Measurements from ENCODE around the gene CFAP157. TPM values are rescaled to one million over a fixed set of nuclear protein-coding genes. Genes with fewer than 3 reads are reported as not detected.

Gene CFAP157
- total and polyA plus RNA-seq, 2 donors (not counting 1 experiment from before 2014, with no cell fraction given), result under 0.01 TPM; not detected in 1

DNA sequence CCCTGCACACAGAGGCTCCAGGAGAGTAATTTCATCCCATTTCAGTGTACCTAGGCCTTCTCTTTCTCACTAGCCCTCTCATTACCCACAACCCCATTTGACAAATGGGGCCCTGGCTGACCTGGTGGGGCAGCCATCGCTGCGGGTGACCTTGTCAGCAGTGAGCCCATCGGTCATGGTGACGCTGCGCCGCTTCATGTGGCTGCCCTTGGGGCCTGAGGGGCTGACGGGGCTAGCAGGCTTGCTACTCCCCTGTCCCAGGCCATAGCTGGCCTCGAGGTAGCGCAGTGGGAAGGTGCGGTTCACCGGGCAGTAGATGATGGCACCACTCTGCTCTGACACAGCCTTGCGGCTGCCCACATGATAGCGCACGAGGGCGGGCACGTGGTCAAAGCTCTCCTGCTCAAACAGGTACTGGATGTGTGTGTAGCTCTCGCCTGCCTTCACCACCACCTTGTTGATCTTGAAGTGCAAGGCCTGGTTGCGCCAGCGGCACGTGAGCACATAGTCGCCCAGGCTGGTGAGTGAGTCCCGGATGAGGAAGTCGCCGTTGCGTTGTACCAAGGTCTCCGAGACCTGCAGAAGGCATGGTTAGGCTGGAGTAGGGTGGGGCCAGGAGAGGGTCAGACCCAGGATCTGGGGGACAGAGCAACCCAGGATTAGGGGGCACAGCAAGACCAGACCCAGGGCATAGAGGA is 42.5 kb downstream of the CFAP157 start:
- H3K4me1 ChIP-seq (ENCODE audit: control insufficient read depth, extremely low read depth, insufficient read depth, low read length), result no peaks in the 10 kb centered on the region
- H3K79me2 ChIP-seq (ENCODE audit: control insufficient read depth, insufficient read depth, low read length), result no peaks in the 10 kb centered on the region
- H2AFZ ChIP-seq (ENCODE audit: low read length), result no peak overlapping the region
- no peak for DNase-seq (ENCODE audit: low read depth in 2 of 2)
- no peaks in the 10 kb centered on the region for H3K9me3 ChIP-seq (ENCODE audit: control insufficient read depth, insufficient read depth, low read depth, low read length)
- H3K4me3 ChIP-seq (replicated peaks in 1 of 4; ENCODE audit: control extremely low read depth in 1 of 4, insufficient read depth in 1 of 4, low read depth in 3 of 4, low read length in 4 of 4), result no peak overlapping the region
- H3K27ac ChIP-seq (ENCODE audit: insufficient read depth, low read length), result no peak overlapping the region
- H3K27me3 ChIP-seq (ENCODE audit: control insufficient read depth, insufficient read depth, low read length), result peaks cover 32% of the 10 kb centered on the region
- no peak for TF ChIP-seq EZH2 (IDR thresholded peaks at IDR 0.05; ENCODE audit: low read length, missing control alignments)
- TF ChIP-seq, protein P1, sequence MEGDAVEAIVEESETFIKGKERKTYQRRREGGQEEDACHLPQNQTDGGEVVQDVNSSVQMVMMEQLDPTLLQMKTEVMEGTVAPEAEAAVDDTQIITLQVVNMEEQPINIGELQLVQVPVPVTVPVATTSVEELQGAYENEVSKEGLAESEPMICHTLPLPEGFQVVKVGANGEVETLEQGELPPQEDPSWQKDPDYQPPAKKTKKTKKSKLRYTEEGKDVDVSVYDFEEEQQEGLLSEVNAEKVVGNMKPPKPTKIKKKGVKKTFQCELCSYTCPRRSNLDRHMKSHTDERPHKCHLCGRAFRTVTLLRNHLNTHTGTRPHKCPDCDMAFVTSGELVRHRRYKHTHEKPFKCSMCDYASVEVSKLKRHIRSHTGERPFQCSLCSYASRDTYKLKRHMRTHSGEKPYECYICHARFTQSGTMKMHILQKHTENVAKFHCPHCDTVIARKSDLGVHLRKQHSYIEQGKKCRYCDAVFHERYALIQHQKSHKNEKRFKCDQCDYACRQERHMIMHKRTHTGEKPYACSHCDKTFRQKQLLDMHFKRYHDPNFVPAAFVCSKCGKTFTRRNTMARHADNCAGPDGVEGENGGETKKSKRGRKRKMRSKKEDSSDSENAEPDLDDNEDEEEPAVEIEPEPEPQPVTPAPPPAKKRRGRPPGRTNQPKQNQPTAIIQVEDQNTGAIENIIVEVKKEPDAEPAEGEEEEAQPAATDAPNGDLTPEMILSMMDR (conservative IDR thresholded peaks at IDR 0.05 in 1 of 2, IDR thresholded peaks at IDR 0.05 in 1 of 2; ENCODE audit: low read depth in 1 of 2, low read length in 2 of 2), result no peak
- H3K9ac ChIP-seq (ENCODE audit: insufficient read depth, low read length), result no peak overlapping the region
- no peak overlapping the region for H3K4me2 ChIP-seq (ENCODE audit: extremely low read depth, insufficient read depth, low read length)
- peaks cover 2% of the 10 kb centered on the region for H4K20me1 ChIP-seq (ENCODE audit: control insufficient read depth, extremely low read depth, insufficient read depth, low read length)
- H3K36me3 ChIP-seq (ENCODE audit: control insufficient read depth, insufficient read depth, low read length), result no peaks in the 10 kb centered on the region

GRCh38 chr9:127751269-127752054 is 44.7 kb downstream of the CFAP157 start:
- H4K20me1 ChIP-seq (ENCODE audit: control insufficient read depth, extremely low read depth, insufficient read depth, low read length), result peaks cover 2% of the 10 kb centered on the region
- H3K4me2 ChIP-seq (ENCODE audit: extremely low read depth, insufficient read depth, low read length), result no peak overlapping the region
- no peak for TF ChIP-seq EZH2 (IDR thresholded peaks at IDR 0.05; ENCODE audit: low read length, missing control alignments)
- TF ChIP-seq, protein P1 (conservative IDR thresholded peaks at IDR 0.05 in 1 of 2, IDR thresholded peaks at IDR 0.05 in 1 of 2; ENCODE audit: low read depth in 1 of 2, low read length in 2 of 2), result no peak
- no peak overlapping the region for H3K27ac ChIP-seq (ENCODE audit: insufficient read depth, low read length)
- H3K4me3 ChIP-seq (replicated peaks in 1 of 4; ENCODE audit: control extremely low read depth in 1 of 4, insufficient read depth in 1 of 4, low read depth in 3 of 4, low read length in 4 of 4), result no peak overlapping the region
- no peak overlapping the region for H2AFZ ChIP-seq (ENCODE audit: low read length)
- no peaks in the 10 kb centered on the region for H3K9me3 ChIP-seq (ENCODE audit: control insufficient read depth, insufficient read depth, low read depth, low read length)
- DNase-seq (ENCODE audit: low read depth in 2 of 2), result peak in 1 of 2 donors; percentile 20
- H3K27me3 ChIP-seq (ENCODE audit: control insufficient read depth, insufficient read depth, low read length), result peaks cover 43% of the 10 kb centered on the region
- no peak overlapping the region for H3K9ac ChIP-seq (ENCODE audit: insufficient read depth, low read length)
- H3K4me1 ChIP-seq (ENCODE audit: control insufficient read depth, extremely low read depth, insufficient read depth, low read length), result no peaks in the 10 kb centered on the region
- H3K79me2 ChIP-seq (ENCODE audit: control insufficient read depth, insufficient read depth, low read length), result no peaks in the 10 kb centered on the region
- no peaks in the 10 kb centered on the region for H3K36me3 ChIP-seq (ENCODE audit: control insufficient read depth, insufficient read depth, low read length)

DNA sequence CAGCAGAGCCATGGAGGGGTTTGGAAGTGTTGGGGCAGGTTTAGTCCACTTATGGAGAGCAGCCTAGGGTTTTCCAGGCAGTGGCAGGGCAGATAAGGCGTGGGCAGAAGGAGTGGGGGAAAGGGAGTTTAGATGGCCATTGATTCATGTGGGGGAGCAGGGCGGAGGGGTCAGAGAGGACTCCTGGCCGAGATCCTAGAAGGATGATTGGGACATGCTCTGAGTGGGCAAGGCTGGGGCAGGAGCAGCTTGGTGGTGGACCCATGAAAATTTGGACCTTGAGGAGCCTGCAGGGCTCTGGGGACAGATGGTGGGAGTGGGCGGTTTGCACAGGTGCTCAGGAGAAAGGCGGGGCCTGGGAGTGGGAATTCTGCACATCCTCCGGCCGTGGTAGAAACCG is 46.4 kb downstream of the CFAP157 start:
- DNase-seq (ENCODE audit: low read depth in 2 of 2), result no peak
- H3K79me2 ChIP-seq (ENCODE audit: control insufficient read depth, insufficient read depth, low read length), result no peaks in the 10 kb centered on the region
- no peak overlapping the region for H2AFZ ChIP-seq (ENCODE audit: low read length)
- peaks cover 2% of the 10 kb centered on the region for H4K20me1 ChIP-seq (ENCODE audit: control insufficient read depth, extremely low read depth, insufficient read depth, low read length)
- TF ChIP-seq EZH2 (IDR thresholded peaks at IDR 0.05; ENCODE audit: low read length, missing control alignments), result no peak
- TF ChIP-seq, protein P1 (conservative IDR thresholded peaks at IDR 0.05 in 1 of 2, IDR thresholded peaks at IDR 0.05 in 1 of 2; ENCODE audit: low read depth in 1 of 2, low read length in 2 of 2), result no peak
- H3K4me3 ChIP-seq (replicated peaks in 1 of 4; ENCODE audit: control extremely low read depth in 1 of 4, insufficient read depth in 1 of 4, low read depth in 3 of 4, low read length in 4 of 4), result no peak overlapping the region
- no peaks in the 10 kb centered on the region for H3K36me3 ChIP-seq (ENCODE audit: control insufficient read depth, insufficient read depth, low read length)
- H3K4me1 ChIP-seq (ENCODE audit: control insufficient read depth, extremely low read depth, insufficient read depth, low read length), result no peaks in the 10 kb centered on the region
- no peak overlapping the region for H3K9ac ChIP-seq (ENCODE audit: insufficient read depth, low read length)
- no peak overlapping the region for H3K4me2 ChIP-seq (ENCODE audit: extremely low read depth, insufficient read depth, low read length)
- H3K27ac ChIP-seq (ENCODE audit: insufficient read depth, low read length), result no peak overlapping the region
- H3K27me3 ChIP-seq (ENCODE audit: control insufficient read depth, insufficient read depth, low read length), result peaks cover 36% of the 10 kb centered on the region
- H3K9me3 ChIP-seq (ENCODE audit: control insufficient read depth, insufficient read depth, low read depth, low read length), result no peaks in the 10 kb centered on the region

Data from fibroblast of lung (primary cell).